Stimulated activated memory B cell treated with anti-CD40 and anti-IgM and Interleukin-4, amounts not matched to agents 10 μg/mL and 1 μg/mL and 100 μg/mL, for 72 hours (primary cell): ENCODE measurements around the gene CFC1B.
"Not testable (repeated sequence)": the region's sequence is repeated elsewhere in the genome, so short reads cannot be mapped to it uniquely, and the experiment has no call there.

Experiments
- ATAC-seq: fragments of 150-1000 bp; cut with Tn5 transposase; 2 replicates; pipeline ENCODE4 v1.10.0; 2021
- H3K27ac Mint-ChIP-seq: one replicate; pipeline ENCODE4 v1.8.0; 2022; ENCODE audit warnings: mild to moderate bottlenecking, mixed read lengths
- H3K27me3 Mint-ChIP-seq: one replicate; pipeline ENCODE4 v1.8.0; 2022; ENCODE audit warnings: mixed read lengths
- H3K36me3 Mint-ChIP-seq: one replicate; pipeline ENCODE4 v1.8.0; 2022; ENCODE audit warnings: mixed read lengths
- H3K4me1 Mint-ChIP-seq: one replicate; pipeline ENCODE4 v1.8.0; 2022; ENCODE audit warnings: mixed read lengths
- H3K4me3 Mint-ChIP-seq: one replicate; pipeline ENCODE4 v1.8.0; 2022; ENCODE audit warnings: mild to moderate bottlenecking, moderate library complexity, mixed read lengths
- H3K9me3 Mint-ChIP-seq: one replicate; pipeline ENCODE4 v1.8.0; 2022; ENCODE audit warnings: mixed read lengths

Gene CFC1B

GRCh38 chr2:130543785-130544528 is 22.9 kb downstream of the CFC1B start:
- not testable (repeated sequence) for H3K36me3 Mint-ChIP-seq, ATAC-seq, H3K4me3 Mint-ChIP-seq, H3K27ac Mint-ChIP-seq, H3K4me1 Mint-ChIP-seq, H3K9me3 Mint-ChIP-seq, H3K27me3 Mint-ChIP-seq

- not testable (repeated sequence) for H3K27ac Mint-ChIP-seq, H3K4me1 Mint-ChIP-seq, H3K4me3 Mint-ChIP-seq, H3K36me3 Mint-ChIP-seq, H3K9me3 Mint-ChIP-seq, ATAC-seq, H3K27me3 Mint-ChIP-seq
Measured at GRCh38 chr2:130544978-130545377, 24.0 kb downstream of the CFC1B start.

- H3K4me3 Mint-ChIP-seq, H3K9me3 Mint-ChIP-seq, H3K4me1 Mint-ChIP-seq, H3K27me3 Mint-ChIP-seq, H3K36me3 Mint-ChIP-seq, H3K27ac Mint-ChIP-seq, ATAC-seq: not testable (repeated sequence)
Measured at GRCh38 chr2:130548418-130548817, 27.4 kb downstream of the CFC1B start.

GRCh38 chr2:130549475-130549874 is 28.5 kb downstream of the CFC1B start:
- H3K27ac Mint-ChIP-seq, H3K4me3 Mint-ChIP-seq, H3K27me3 Mint-ChIP-seq, H3K9me3 Mint-ChIP-seq, H3K4me1 Mint-ChIP-seq, H3K36me3 Mint-ChIP-seq: not testable (repeated sequence)
- ATAC-seq, result peak; percentile 27

GRCh38 chr2:130554178-130554577 is 33.2 kb downstream of the CFC1B start:
- H3K36me3 Mint-ChIP-seq, ATAC-seq, H3K27me3 Mint-ChIP-seq, H3K4me1 Mint-ChIP-seq, H3K4me3 Mint-ChIP-seq, H3K27ac Mint-ChIP-seq, H3K9me3 Mint-ChIP-seq: not testable (repeated sequence)

GRCh38 chr2:130556441-130556840 is 35.4 kb downstream of the CFC1B start:
- H3K4me3 Mint-ChIP-seq, result not testable (repeated sequence)

GRCh38 chr2:130566165-130566564 is 45.1 kb downstream of the CFC1B start:
- not testable (repeated sequence) for H3K4me1 Mint-ChIP-seq, ATAC-seq, H3K4me3 Mint-ChIP-seq, H3K27ac Mint-ChIP-seq, H3K27me3 Mint-ChIP-seq, H3K36me3 Mint-ChIP-seq, H3K9me3 Mint-ChIP-seq

More at GRCh38 chr2:130556441-130556840, 35.4 kb downstream of the CFC1B start:
- ATAC-seq, H3K9me3 Mint-ChIP-seq, H3K4me1 Mint-ChIP-seq, H3K27ac Mint-ChIP-seq, H3K27me3 Mint-ChIP-seq, H3K36me3 Mint-ChIP-seq: not testable (repeated sequence)

GRCh38 chr2:130571929-130572328 is 50.9 kb downstream of the CFC1B start:
- not testable (repeated sequence) for H3K27ac Mint-ChIP-seq, ATAC-seq, H3K4me3 Mint-ChIP-seq, H3K9me3 Mint-ChIP-seq, H3K27me3 Mint-ChIP-seq, H3K4me1 Mint-ChIP-seq, H3K36me3 Mint-ChIP-seq

- H3K4me3 Mint-ChIP-seq, ATAC-seq, H3K9me3 Mint-ChIP-seq: not testable (repeated sequence)
Measured at GRCh38 chr2:130574230-130574629, 53.2 kb downstream of the CFC1B start.

GRCh38 chr2:130576209-130576784 is 55.3 kb downstream of the CFC1B start:
- not testable (repeated sequence) for H3K9me3 Mint-ChIP-seq, H3K36me3 Mint-ChIP-seq, H3K27ac Mint-ChIP-seq, ATAC-seq, H3K27me3 Mint-ChIP-seq, H3K4me3 Mint-ChIP-seq, H3K4me1 Mint-ChIP-seq

More at GRCh38 chr2:130574230-130574629, 53.2 kb downstream of the CFC1B start:
- H3K27me3 Mint-ChIP-seq, H3K4me1 Mint-ChIP-seq, H3K27ac Mint-ChIP-seq, H3K36me3 Mint-ChIP-seq: not testable (repeated sequence)

GRCh38 chr2:130577559-130577958 is 56.5 kb downstream of the CFC1B start:
- not testable (repeated sequence) for H3K9me3 Mint-ChIP-seq, H3K4me3 Mint-ChIP-seq, H3K4me1 Mint-ChIP-seq, H3K27me3 Mint-ChIP-seq, ATAC-seq, H3K27ac Mint-ChIP-seq, H3K36me3 Mint-ChIP-seq
